ENCODE data around the gene PLLP.

The PLLP gene

GRCh38 chr16:57256601-57257395, 27.7 kb downstream of the PLLP start:
- DNase-seq (ENCODE audit: low read depth, low spot score), result no peak

- no peak for DNase-seq (ENCODE audit: low read depth, low spot score)
Observed at GRCh38 chr16:57255686-57256415, 28.6 kb downstream of the PLLP start.

GRCh38 chr16:57253466-57253865, 31.0 kb downstream of the PLLP start:
- DNase-seq (ENCODE audit: low read depth, low spot score), result no peak

GRCh38 chr16:57252148-57252721, 32.2 kb downstream of the PLLP start:
- DNase-seq (ENCODE audit: low read depth, low spot score), result no peak

GRCh38 chr16:57251352-57251751, 33.1 kb downstream of the PLLP start:
- DNase-seq (ENCODE audit: low read depth, low spot score), result no peak

- no peak for DNase-seq (ENCODE audit: low read depth, low spot score)
Observed at GRCh38 chr16:57245472-57246113, 38.9 kb downstream of the PLLP start.

GRCh38 chr16:57244767-57245471, 39.6 kb downstream of the PLLP start, which contains the start of gene ARL2BP:
Gene ARL2BP, plus strand, starts transcription at chr16:57245259. Its CDS starts 109 bp downstream, at chr16:57245368.
- peak; percentile 95 for DNase-seq (ENCODE audit: low read depth, low spot score)

- no peak for DNase-seq (ENCODE audit: low read depth, low spot score)
Observed at GRCh38 chr16:57244463-57244766, 40.1 kb downstream of the PLLP start.

GRCh38 chr16:57242650-57243049, 41.8 kb downstream of the PLLP start:
- no peak for DNase-seq (ENCODE audit: low read depth, low spot score)

GRCh38 chr16:57240851-57241250, 43.6 kb downstream of the PLLP start:
- DNase-seq (ENCODE audit: low read depth, low spot score), result no peak

GRCh38 chr16:57239107-57239506, 45.4 kb downstream of the PLLP start:
- DNase-seq (ENCODE audit: low read depth, low spot score), result no peak

GRCh38 chr16:57238682-57239081, 45.8 kb downstream of the PLLP start:
- DNase-seq (ENCODE audit: low read depth, low spot score), result no peak

- no peak for DNase-seq (ENCODE audit: low read depth, low spot score)
Observed at GRCh38 chr16:57236022-57236350, 48.5 kb downstream of the PLLP start.

- DNase-seq (ENCODE audit: low read depth, low spot score), result no peak
Observed at GRCh38 chr16:57235128-57236021, 49.1 kb downstream of the PLLP start.

- no peak for DNase-seq (ENCODE audit: low read depth, low spot score)
Observed at GRCh38 chr16:57234707-57235092, 49.8 kb downstream of the PLLP start.

GRCh38 chr16:57233944-57234706, 50.3 kb downstream of the PLLP start:
- no peak for DNase-seq (ENCODE audit: low read depth, low spot score)

- DNase-seq (ENCODE audit: low read depth, low spot score), result no peak
Observed at GRCh38 chr16:57231821-57232350, 52.6 kb downstream of the PLLP start.

- no peak for DNase-seq (ENCODE audit: low read depth, low spot score)
Observed at GRCh38 chr16:57229079-57229478, 55.4 kb downstream of the PLLP start.

GRCh38 chr16:57226701-57227621, 57.5 kb downstream of the PLLP start:
- no peak for DNase-seq (ENCODE audit: low read depth, low spot score)

Data from activated naive CD8-positive, alpha-beta T cell treated with anti-CD3 and anti-CD28 coated beads, Interleukin-2, amount 50 U/mL, for 16 hours (primary cell).